ENCODE results near the gene AP4B1.
"Not testable (repeated sequence)": the region's sequence is repeated elsewhere in the genome, so short reads cannot be mapped to it uniquely, and the experiment has no call there.

AP4B1 gene

DNA sequence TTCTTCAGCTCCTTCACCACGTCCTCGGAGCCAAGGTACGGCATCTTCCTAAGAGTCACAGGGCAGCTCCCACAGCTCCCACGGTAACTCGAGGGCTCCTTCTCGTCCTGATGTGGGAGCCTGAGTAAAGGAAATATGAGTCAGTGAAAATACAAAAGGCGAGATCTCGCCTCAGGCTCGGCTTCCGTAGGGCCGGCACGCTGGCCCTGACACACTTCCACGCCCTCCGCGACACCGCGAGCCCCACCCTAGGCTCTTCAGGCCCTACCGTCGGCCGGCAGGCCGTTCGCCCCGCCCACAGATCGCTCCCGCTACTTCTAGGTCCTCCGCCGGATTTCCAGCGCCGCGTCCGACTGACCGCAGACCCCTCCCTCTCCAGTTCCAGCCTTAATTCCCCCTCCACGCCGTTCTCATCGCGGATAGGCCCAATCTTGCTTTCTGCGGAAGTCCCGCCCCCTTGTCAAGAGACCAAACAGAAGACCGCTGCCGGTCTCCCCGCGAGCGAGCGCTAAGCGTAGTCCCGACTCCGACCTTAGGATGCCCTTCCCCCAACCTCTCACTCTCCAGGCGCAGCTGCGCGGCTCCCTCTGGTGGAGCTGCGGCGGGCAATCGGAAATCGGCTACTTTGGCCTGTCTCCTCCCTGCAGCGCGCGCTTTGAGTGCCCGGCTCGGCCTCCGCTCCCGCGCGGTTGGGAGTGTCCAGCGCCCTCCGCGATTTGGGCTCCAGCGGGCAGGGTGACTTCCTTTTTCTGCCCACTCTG lies at the start of gene AP4B1, which contains the start of gene DCLRE1B:
Gene AP4B1 (minus strand): TSS at position 126 of the 761 bp plus-strand sequence. CDS start 82 bp downstream, at position 44.
Gene DCLRE1B (plus strand): TSS at position 653 of the 761 bp plus-strand sequence. CDS start 261 bp downstream, outside the sequence.
- peak; percentile 99 for DNase-seq

DNA sequence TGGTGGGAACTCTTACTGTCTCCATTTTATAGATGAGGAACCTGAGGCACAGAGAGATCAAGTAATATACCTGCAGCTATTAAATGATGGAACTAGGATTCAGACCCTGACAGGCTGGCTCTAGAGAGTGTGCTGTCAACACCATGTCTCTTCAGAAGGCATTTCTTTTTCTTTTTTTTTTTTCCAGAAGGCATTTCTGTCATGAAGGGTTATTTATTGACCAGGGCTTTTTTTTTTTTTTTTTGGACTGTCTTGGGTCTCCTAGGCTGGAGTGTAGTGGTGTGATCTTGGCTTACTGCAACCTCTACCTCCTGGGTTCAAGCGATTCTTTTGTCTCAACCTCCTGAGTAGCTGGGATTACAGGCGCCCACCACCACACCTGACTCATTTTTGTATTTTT lies 47.1 kb upstream of the AP4B1 start:
- DNase-seq = no peak

DNA sequence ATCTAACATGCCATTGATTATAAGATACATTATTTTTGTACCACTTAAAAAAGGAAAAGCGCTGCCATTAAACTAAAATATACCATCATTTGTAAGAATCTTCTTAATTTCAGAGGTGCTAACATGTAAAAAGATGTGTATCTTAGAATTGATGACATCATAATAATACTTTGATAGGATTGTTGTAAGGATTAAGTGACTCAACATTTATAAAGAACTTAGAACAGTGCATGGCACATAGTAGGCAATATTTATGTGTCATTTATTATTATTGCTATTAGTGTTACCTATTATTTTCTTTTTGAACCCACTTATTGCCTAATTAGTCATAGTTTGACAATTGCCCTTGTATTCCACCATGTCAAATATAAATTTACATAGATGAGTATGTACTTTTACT lies 46.3 kb upstream of the AP4B1 start:
- no peak for DNase-seq

DNA sequence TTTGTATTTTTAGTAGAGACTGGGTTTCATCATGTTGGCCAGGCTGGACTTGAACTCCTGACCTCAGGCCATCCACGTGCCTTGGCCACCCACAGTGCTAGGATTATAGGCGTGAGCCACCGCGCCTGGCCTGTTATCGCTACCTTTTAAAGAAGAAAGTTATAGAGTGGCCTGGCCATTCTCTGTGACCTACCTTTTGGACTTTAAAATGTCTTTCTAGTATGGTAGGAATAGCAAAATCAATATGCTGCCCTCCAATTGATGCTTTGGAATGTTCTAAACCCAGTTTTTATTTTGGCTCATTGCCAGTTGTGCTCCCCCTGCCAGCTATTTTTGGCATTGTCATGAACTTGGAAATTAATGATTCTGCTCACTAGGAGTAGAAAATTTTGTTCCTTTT lies 44.4 kb upstream of the AP4B1 start:
- no peak for DNase-seq

DNA sequence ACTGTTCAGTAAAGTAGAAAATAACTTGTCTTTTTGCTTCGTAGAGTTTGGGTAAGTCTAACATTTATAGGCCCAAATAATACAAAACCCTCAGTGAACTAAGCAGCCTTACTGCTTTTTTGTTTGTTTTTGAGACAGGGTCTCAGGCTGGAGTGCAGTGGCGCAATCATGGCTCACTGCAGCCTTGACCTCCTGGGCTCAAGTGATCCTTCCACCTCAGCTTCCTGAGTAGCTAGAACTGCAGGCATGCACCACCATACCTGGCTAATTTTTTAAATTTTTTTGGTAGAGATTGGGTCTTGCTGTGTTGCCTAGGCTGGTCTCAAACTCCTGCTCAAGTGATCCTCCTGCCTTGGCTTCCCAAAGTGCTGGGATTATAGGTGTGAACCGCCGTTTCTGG lies 43.6 kb upstream of the AP4B1 start:
- not testable (repeated sequence) for DNase-seq

DNA sequence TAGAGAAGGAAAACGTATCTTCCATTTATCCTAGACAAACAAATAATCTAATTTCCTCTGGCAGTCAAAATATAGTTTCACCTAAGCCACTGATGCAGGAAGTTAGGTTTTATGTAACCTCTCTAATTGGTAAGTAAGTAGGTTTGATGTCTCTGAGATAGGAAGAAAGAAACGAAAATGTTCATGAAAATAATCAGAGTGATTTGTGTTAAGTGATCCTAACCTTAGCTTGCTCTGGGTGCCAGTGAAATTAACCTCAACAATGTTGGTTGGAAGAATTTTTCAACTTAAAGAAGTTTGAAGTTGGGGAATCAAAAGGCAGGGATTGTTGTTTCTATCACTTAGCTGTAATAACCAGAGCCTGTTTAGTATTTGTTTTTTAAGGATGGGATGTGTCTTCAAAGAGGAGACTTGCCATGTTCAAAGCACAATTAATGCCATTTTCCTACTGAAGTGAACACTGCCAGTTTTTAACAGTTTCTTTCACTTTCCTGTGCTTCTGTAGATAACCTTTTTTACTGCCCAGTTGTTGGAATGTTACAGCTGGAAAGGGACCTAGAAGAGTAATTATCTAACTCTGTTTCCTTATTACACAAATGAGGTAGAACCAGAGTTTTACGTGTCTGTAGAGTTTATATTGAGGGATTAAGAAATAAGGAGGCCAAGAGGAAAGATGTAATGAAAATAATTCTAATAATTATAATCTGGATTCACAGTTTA lies 42.9 kb upstream of the AP4B1 start:
- DNase-seq = no peak

DNA sequence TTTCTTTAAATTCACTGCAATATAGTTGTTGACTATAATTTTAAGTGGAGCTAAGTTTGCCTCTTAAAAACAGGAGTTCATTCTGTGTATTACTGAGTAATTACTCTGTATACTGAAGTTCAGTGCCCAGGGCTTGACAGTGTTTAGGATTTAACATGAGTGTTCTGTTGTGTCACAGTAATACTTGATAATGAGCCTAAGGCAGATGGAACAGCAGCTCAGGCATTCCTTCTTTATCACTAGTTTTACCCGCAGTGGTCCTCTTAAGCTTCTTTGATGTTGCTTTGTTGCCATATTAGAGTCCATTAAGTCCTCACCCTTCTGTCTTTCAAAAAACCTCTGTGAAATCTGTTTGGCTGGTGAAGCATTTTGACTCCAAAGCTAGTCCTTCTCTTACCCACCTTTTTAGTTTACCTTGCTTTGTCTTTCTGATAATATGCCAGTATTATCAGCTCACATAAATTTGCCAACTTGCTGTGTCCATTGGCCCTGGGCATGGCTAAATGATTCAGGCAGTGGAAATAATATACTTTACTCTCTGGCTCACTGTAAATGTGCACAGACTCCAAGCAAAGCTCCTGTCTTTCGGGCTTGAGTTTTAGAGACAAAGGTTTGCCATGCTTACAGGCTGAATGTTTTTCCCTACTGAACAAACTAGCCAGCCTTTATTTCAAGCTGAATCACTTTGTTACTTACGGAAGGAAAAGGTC lies 42.2 kb upstream of the AP4B1 start:
- no peak for DNase-seq

DNA sequence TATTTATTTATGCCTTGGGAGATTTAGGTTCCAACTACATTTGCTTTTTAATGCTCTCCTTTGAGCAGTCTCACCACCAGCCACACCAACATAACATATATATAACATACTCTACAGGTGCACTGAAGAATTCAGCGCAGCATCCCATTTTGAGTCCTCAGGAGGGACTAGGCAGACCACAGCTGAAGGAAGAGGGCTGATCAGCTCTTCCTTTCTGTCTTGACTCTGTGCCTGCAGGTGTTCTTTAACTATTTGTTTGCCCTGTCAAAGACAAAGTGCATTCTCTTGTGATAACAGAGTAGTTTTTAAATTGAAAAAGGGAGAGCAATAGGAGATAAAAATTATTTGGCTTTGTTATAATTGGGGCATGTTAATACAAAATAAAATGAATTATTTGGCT lies 41.5 kb upstream of the AP4B1 start:
- no peak for DNase-seq

DNA sequence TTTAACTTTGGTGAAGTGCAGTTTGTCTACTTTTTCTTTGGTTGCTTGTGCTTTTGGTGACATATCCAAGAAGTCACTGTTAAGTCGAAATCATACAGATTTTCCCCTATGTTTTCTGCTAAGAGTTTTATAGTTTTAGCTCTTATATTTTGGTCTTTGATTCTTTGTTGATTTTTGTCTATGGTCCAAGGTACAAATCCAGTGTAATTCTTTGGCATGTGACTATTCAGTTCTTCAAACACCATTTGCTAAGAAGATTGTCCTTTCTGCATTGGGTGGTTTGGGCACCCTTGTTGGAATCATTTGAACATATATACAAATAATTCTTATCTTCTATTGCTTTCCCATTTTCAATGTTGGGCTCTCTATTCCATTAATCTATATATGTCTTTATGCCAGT lies 40.7 kb upstream of the AP4B1 start:
- no peak for DNase-seq

DNA sequence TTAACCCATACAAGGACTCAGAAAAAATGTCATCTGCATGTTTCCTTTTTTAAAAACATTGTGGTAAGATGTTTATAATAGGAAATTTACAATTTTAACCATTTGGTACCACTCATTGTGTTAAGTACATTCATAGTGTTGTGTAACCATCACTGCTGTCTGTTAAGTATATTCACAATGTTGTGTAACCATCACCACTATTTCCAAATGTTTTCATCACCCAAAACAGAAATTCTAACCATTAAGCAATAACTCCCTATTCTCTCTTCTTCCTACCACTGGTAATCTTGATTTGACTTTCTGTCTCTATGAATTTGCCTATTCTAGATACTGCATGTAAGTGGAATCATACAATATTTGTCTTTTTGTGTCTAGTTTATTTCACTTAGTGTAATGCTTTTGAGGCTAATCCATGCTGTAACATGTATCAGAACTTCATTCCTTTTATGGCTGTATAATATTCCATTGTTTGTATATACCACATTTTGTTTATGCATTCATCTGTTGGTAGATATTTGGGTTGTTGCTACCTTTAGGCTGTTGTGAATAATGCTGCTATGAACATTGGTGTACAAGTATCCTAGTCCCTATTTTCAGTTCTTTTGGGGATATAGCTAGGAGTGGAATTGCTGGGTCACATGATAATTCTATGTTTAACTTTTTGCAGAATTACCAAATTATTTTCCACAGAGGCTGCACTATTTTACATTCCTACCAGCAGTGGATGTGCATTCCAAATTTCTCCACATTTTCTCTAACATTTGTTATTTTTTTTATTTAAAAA lies 38.6 kb upstream of the AP4B1 start:
- DNase-seq = no peak

DNA sequence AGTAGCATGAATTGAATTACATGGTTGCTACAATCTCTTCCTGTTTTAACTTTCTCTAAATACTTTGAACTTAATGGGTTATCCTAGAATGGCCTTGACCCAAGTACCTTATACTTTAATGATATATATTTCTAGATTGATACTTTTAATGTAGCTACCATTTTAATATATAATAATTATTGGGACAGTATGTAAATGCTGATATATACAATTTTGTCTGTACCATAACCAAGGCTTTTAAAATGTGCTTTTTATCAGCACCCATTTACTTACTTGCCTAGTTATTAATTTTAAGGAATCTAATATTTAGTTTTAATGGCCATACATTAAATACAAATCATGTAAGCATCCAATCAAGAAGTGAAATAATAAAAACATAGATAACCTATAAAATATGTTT lies 37.9 kb upstream of the AP4B1 start:
- no peak for DNase-seq

DNA sequence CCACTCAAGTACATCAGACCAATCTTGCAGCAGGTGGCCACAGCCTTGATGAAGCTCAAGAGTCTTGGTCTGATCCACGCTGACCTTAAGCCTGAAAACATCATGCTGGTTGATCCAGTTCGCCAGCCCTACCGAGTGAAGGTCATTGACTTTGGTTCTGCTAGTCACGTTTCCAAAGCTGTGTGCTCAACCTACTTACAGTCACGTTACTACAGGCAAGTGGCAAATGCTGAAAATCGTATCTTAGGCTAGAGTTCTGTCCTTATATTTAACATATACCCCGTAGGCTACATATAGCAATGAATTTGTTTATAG lies 36.6 kb upstream of the AP4B1 start:
- no peak for DNase-seq

DNA sequence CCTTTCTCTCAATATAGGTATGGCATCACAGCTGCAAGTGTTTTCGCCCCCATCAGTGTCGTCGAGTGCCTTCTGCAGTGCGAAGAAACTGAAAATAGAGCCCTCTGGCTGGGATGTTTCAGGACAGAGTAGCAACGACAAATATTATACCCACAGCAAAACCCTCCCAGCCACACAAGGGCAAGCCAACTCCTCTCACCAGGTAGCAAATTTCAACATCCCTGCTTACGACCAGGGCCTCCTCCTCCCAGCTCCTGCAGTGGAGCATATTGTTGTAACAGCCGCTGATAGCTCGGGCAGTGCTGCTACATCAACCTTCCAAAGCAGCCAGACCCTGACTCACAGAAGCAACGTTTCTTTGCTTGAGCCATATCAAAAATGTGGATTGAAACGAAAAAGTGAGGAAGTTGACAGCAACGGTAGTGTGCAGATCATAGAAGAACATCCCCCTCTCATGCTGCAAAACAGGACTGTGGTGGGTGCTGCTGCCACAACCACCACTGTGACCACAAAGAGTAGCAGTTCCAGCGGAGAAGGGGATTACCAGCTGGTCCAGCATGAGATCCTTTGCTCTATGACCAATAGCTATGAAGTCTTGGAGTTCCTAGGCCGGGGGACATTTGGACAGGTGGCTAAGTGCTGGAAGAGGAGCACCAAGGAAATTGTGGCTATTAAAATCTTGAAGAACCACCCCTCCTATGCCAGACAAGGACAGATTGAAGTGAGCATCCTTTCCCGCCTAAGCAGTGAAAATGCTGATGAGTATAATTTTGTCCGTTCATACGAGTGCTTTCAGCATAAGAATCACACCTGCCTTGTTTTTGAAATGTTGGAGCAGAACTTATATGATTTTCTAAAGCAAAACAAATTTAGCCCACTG lies 36.0 kb upstream of the AP4B1 start:
- no peak for DNase-seq

DNA sequence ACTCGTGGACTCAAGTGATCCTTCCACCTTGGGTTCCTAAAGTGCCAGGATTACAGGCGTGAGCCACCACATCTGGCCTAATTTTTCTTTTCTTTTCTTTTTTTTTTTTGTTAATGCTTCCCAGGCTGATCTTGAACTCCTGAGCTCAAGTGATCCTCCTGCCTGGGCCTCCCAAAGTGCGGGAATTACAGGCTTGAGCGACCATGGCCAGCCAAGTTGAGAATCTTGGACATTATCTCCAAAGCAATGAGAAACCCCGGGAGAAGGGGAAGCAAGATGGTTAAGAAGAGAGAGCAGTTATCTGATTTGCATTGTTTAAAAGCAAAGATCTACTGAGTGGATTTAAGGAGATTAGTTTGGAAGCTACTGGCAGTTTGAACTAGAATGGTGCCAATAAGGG lies 33.6 kb upstream of the AP4B1 start:
- DNase-seq = no peak

DNA sequence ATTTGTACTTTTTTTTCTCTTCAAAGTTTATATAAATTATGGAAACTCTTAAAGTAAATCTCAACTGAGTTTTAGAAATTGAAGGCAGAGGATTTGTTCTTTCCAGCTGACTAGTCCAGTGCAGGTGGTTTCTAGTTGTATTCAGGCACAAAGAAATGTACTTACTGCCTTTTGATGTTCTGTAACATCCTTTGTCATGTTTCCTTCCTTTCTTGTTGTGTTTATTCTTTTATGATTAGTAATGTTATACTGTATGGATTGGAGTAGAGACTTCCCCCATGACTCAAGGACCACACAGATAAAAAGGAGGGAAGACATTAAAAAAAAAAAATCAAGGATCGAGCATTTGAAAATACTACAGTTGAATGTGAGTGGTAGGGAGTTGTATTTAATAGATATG lies 32.5 kb upstream of the AP4B1 start:
- no peak for DNase-seq

DNA sequence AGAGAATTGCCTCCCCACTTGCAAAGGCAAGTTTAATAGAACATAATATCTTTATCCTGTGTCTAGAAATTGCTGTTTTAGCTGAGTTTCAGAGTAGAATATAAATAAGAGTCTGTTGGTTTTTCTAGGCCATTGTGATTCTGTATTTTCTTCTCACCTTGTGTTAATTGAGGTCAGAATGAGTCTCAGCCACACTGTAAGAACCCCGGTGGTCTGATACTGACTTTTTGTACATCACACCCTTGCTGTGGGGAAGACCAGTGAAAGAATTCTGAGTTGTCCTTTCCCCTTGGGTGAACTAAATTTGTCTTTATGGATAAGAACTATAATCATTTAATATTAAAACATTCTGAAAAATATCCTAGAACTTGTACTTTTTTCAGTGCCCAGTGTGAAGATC lies 31.4 kb upstream of the AP4B1 start:
- no peak for DNase-seq

DNA sequence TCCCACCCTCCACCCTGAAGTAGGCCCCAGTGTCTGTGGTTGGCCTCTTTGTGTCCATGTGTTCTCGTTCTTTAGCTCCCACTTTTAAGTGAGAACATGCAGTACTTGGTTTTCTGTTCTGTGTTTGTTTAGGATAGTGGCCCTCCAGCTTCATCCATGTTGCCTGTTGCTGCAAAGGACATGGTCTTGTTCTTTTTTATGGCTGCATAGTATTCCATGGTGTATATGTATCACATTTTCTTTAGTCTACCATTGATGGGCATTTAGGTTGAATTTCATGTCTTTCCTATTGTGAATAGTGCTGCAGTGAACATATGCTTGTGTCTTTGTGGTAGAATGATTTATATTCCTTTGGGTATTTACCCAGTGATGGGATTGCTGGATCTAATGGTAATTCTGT lies 30.6 kb upstream of the AP4B1 start:
- DNase-seq = no peak

DNA sequence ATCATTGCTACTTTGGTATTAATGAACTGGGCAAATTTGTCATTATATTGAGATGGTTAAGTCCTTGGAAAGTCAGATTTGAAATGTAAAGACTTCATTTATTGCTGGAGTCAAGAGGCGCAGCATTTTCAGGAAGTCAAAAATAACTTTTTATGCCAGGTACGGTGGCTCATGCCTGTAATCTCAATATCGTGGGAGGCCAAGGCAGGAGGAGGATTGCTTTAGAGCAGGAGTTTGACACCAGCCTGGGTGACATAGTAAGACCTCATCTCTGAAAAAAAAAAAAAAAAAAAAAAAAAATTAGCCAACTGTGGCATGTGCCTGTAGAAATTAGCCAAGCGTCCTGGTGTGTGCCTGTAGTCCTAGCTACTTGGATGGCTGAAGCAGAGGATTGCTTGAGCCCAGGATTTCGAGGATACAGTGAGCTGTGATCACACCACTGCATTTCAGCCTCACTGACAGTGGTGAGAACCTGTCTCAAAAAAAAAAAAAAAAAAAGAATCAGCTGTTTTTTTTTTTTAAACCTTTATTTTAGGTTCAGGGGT lies 30.0 kb upstream of the AP4B1 start:
- no peak for DNase-seq

DNA sequence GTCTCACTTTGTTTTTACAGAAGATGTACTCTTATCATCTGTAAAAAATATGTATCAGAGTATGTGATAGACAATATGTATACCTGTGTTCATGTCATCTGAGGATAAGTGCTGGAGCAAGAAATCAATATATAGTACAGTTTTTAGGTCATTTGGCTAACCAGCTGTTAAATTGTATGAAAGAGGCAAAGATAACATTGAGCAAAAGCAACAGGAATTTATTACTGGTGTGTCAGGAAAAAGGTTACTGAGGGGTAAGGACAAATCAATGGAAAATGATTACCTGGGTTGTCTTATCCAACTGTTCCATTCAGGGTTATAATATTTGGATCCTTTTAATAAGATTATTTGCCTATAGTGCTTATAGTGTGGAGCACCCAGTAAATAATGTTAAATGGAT lies 29.4 kb upstream of the AP4B1 start:
- DNase-seq = no peak

DNA sequence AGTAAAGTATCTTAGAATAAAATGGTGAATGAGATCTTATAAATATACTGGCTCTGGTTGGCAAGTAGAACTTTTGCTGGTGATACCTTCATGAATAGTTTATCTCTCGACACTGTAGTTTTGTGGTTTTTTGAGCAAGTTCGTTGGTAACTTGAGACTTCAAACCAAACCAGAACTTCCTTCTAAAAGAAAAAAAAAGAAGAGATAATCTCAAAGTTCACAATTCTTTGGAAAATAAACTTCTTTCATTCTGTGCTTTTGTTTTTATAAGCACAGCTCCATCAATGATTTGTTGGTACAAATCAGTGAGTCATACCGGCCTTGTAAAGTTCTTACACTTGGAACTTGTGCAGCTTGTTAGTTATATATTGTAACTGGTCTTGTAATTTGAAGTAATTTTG lies 26.9 kb upstream of the AP4B1 start:
- no peak for DNase-seq

DNA sequence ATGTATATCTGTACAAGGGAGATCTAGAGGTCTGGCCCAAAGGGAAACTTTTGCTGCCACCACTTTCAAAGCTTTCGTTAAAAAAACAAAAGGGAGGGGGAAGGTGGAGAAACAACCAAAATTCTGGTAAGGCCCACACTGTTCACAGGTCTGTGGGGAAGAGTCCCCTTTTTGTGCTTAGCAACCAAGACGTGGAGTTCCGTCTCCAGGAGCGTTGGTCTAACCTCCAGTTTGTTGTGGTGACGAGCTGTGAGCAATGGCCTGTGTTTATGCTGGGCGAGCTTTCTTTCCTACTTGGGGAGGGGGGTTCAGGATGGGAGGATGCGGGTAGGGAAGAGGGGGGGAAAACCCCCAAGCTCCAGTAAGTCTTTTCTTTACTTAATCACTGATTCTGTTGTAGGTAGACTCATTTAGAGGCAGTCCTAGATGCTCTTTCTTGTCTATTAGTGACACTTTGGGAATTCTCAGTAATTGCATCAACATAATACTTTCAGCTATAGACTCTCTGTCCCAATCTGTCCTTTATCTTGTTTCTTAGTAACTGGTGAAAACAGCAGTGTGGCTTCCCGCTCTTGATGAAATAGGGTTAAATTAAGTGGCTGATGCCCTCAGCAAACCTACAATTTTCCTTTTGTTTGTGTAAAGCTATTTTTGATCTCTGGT lies 26.0 kb upstream of the AP4B1 start:
- no peak for DNase-seq
